ENCODE measurements around the gene TMEM119.

TMEM119 gene

GRCh38 chr12:108581311-108582227 is 16.3 kb downstream of the TMEM119 start:
- Histone ChIP-seq H3K14ac (ENCODE audit: low read length) (peak overlapping the region; percentile 4), H3K27me3 (ENCODE audit: control insufficient read depth in 3 of 3, insufficient read depth in 3 of 3, low read depth in 1 of 3, low read length in 3 of 3) (peaks cover 0 to 6% (median 0%) of the 10 kb centered on the region in 3 experiments), H3K36me3 (replicated peaks in 1 of 2; ENCODE audit: control insufficient read depth in 2 of 2, insufficient read depth in 2 of 2, low read length in 2 of 2) (peaks cover 0 to 2% of the 10 kb centered on the region in 2 donors), H3K79me1 (ENCODE audit: low read depth, low read length) (no peaks in the 10 kb centered on the region), H3K9ac (ENCODE audit: low read depth, low read length, poor library complexity) (no peak overlapping the region), H3K9me3 (replicated peaks in 1 of 2; ENCODE audit: control insufficient read depth in 2 of 2, insufficient read depth in 1 of 2, low read depth in 1 of 2, low read length in 2 of 2) (peaks cover 0 to 7% of the 10 kb centered on the region in 2 donors), H3K27ac (replicated peaks; ENCODE audit: low read length) (no peak overlapping the region), H3K4ac (ENCODE audit: low read length) (no peak overlapping the region), H2AFZ (ENCODE audit: low read length) (no peak overlapping the region), H4K91ac (ENCODE audit: low read depth, low read length, poor library complexity) (no peak overlapping the region), H3K23ac (ENCODE audit: low read depth, low read length, poor library complexity) (peak overlapping the region; percentile 28), H2AK5ac (ENCODE audit: low read depth, low read length) (peak overlapping the region; percentile 59), H2BK5ac (ENCODE audit: low read length) (peak overlapping the region; percentile 89), H3K4me3 (ENCODE audit: low read length in 2 of 2) (no peak overlapping the region), H3K4me2 (ENCODE audit: insufficient read depth, low read length, poor library complexity, severe bottlenecking) (no peak overlapping the region), H2BK15ac (ENCODE audit: low read length) (peak overlapping the region; percentile 83), H2BK12ac (ENCODE audit: low read length) (no peak overlapping the region), H3K4me1 (ENCODE audit: control insufficient read depth in 2 of 2, insufficient read depth in 1 of 2, low read depth in 1 of 2, low read length in 2 of 2) (peaks cover 0 to 1% of the 10 kb centered on the region in 2 donors), H2BK120ac (ENCODE audit: low read depth, low read length) (peak overlapping the region; percentile 42), H3K18ac (ENCODE audit: low read length) (peak overlapping the region; percentile 76), H4K8ac (ENCODE audit: low read depth, low read length) (no peak overlapping the region)
- no peak for DNase-seq (ENCODE audit: low spot score)
- no CpG with 5 or more reads among the region's 33 CpGs for WGBS, 2 donors (ENCODE audit: extremely low coverage in 2 of 2, insufficient read length in 2 of 2, insufficient replicate concordance in 1 of 2)

- no peak overlapping the region for H2AK5ac ChIP-seq (ENCODE audit: low read depth, low read length)
- H3K18ac ChIP-seq (ENCODE audit: low read length): no peak overlapping the region
- H4K91ac ChIP-seq (ENCODE audit: low read depth, low read length, poor library complexity): no peak overlapping the region
- no peak overlapping the region for H2AFZ ChIP-seq (ENCODE audit: low read length)
- H3K4me1 ChIP-seq (ENCODE audit: control insufficient read depth in 2 of 2, insufficient read depth in 1 of 2, low read depth in 1 of 2, low read length in 2 of 2): peaks cover 0 to 1% of the 10 kb centered on the region in 2 donors
- DNase-seq (ENCODE audit: low spot score): no peak
- H3K9ac ChIP-seq (ENCODE audit: low read depth, low read length, poor library complexity): no peak overlapping the region
- no peak overlapping the region for H2BK12ac ChIP-seq (ENCODE audit: low read length)
- H2BK120ac ChIP-seq (ENCODE audit: low read depth, low read length): no peak overlapping the region
- H4K8ac ChIP-seq (ENCODE audit: low read depth, low read length): no peak overlapping the region
- WGBS, 2 donors (ENCODE audit: extremely low coverage in 2 of 2, insufficient read length in 2 of 2, insufficient replicate concordance in 1 of 2): no CpG with 5 or more reads among the region's 3 CpGs
- H3K4ac ChIP-seq (ENCODE audit: low read length): no peak overlapping the region
- H3K27me3 ChIP-seq (ENCODE audit: control insufficient read depth in 3 of 3, insufficient read depth in 3 of 3, low read depth in 1 of 3, low read length in 3 of 3): peaks cover 0 to 6% (median 0%) of the 10 kb centered on the region in 3 experiments
- H3K9me3 ChIP-seq (replicated peaks in 1 of 2; ENCODE audit: control insufficient read depth in 2 of 2, insufficient read depth in 1 of 2, low read depth in 1 of 2, low read length in 2 of 2): peaks cover 0 to 7% of the 10 kb centered on the region in 2 donors
- no peak overlapping the region for H3K4me2 ChIP-seq (ENCODE audit: insufficient read depth, low read length, poor library complexity, severe bottlenecking)
- no peak overlapping the region for H3K4me3 ChIP-seq (ENCODE audit: low read length in 2 of 2)
- no peaks in the 10 kb centered on the region for H3K79me1 ChIP-seq (ENCODE audit: low read depth, low read length)
- no peak overlapping the region for H2BK5ac ChIP-seq (ENCODE audit: low read length)
- no peak overlapping the region for H3K14ac ChIP-seq (ENCODE audit: low read length)
- H3K23ac ChIP-seq (ENCODE audit: low read depth, low read length, poor library complexity): no peak overlapping the region
- no peak overlapping the region for H3K27ac ChIP-seq (replicated peaks; ENCODE audit: low read length)
- no peak overlapping the region for H2BK15ac ChIP-seq (ENCODE audit: low read length)
- H3K36me3 ChIP-seq (replicated peaks in 1 of 2; ENCODE audit: control insufficient read depth in 2 of 2, insufficient read depth in 2 of 2, low read length in 2 of 2): peaks cover 0 to 2% of the 10 kb centered on the region in 2 donors
Measured at GRCh38 chr12:108580531-108580930, 17.4 kb downstream of the TMEM119 start.

- H3K4me3 ChIP-seq (ENCODE audit: low read length in 2 of 2): no peak overlapping the region
- no peak overlapping the region for H3K9ac ChIP-seq (ENCODE audit: low read depth, low read length, poor library complexity)
- H3K4ac ChIP-seq (ENCODE audit: low read length): no peak overlapping the region
- no peak overlapping the region for H4K8ac ChIP-seq (ENCODE audit: low read depth, low read length)
- no peak overlapping the region for H3K4me2 ChIP-seq (ENCODE audit: insufficient read depth, low read length, poor library complexity, severe bottlenecking)
- 100% methylated on average over 1 to 2 of the region's 3 CpGs for WGBS, 2 donors (ENCODE audit: extremely low coverage in 2 of 2, insufficient read length in 2 of 2, insufficient replicate concordance in 1 of 2)
- H3K4me1 ChIP-seq (ENCODE audit: control insufficient read depth in 2 of 2, insufficient read depth in 1 of 2, low read depth in 1 of 2, low read length in 2 of 2): peaks cover 0 to 1% of the 10 kb centered on the region in 2 donors
- peak overlapping the region; percentile 50 for H3K14ac ChIP-seq (ENCODE audit: low read length)
- H3K18ac ChIP-seq (ENCODE audit: low read length): no peak overlapping the region
- H2BK120ac ChIP-seq (ENCODE audit: low read depth, low read length): no peak overlapping the region
- H2BK12ac ChIP-seq (ENCODE audit: low read length): peak overlapping the region; percentile 66
- peaks cover 0 to 7% of the 10 kb centered on the region in 2 donors for H3K9me3 ChIP-seq (replicated peaks in 1 of 2; ENCODE audit: control insufficient read depth in 2 of 2, insufficient read depth in 1 of 2, low read depth in 1 of 2, low read length in 2 of 2)
- H2BK15ac ChIP-seq (ENCODE audit: low read length): no peak overlapping the region
- no peak for DNase-seq (ENCODE audit: low spot score)
- peaks cover 0 to 6% (median 0%) of the 10 kb centered on the region in 3 experiments for H3K27me3 ChIP-seq (ENCODE audit: control insufficient read depth in 3 of 3, insufficient read depth in 3 of 3, low read depth in 1 of 3, low read length in 3 of 3)
- H2AFZ ChIP-seq (ENCODE audit: low read length): no peak overlapping the region
- H3K79me1 ChIP-seq (ENCODE audit: low read depth, low read length): no peaks in the 10 kb centered on the region
- peaks cover 0 to 2% of the 10 kb centered on the region in 2 donors for H3K36me3 ChIP-seq (replicated peaks in 1 of 2; ENCODE audit: control insufficient read depth in 2 of 2, insufficient read depth in 2 of 2, low read length in 2 of 2)
- H4K91ac ChIP-seq (ENCODE audit: low read depth, low read length, poor library complexity): no peak overlapping the region
- H2AK5ac ChIP-seq (ENCODE audit: low read depth, low read length): no peak overlapping the region
- no peak overlapping the region for H3K27ac ChIP-seq (replicated peaks; ENCODE audit: low read length)
- no peak overlapping the region for H3K23ac ChIP-seq (ENCODE audit: low read depth, low read length, poor library complexity)
- no peak overlapping the region for H2BK5ac ChIP-seq (ENCODE audit: low read length)
Measured at GRCh38 chr12:108578813-108579212, 19.1 kb downstream of the TMEM119 start.

- Histone ChIP-seq H2BK120ac (ENCODE audit: low read depth, low read length) (no peak overlapping the region), H3K4me1 (ENCODE audit: control insufficient read depth in 2 of 2, insufficient read depth in 1 of 2, low read depth in 1 of 2, low read length in 2 of 2) (peaks cover 0 to 1% of the 10 kb centered on the region in 2 donors), H3K27ac (replicated peaks; ENCODE audit: low read length) (no peak overlapping the region)
Measured at GRCh38 chr12:108578264-108578663, 19.6 kb downstream of the TMEM119 start.

More at GRCh38 chr12:108578264-108578663, 19.6 kb downstream of the TMEM119 start:
- WGBS, 2 donors (ENCODE audit: extremely low coverage in 2 of 2, insufficient read length in 2 of 2, insufficient replicate concordance in 1 of 2): no CpG with 5 or more reads among the region's 2 CpGs
- DNase-seq (ENCODE audit: low spot score): no peak
- Histone ChIP-seq H3K27me3 (ENCODE audit: control insufficient read depth in 3 of 3, insufficient read depth in 3 of 3, low read depth in 1 of 3, low read length in 3 of 3) (peaks cover 0 to 6% (median 0%) of the 10 kb centered on the region in 3 experiments), H3K9ac (ENCODE audit: low read depth, low read length, poor library complexity) (no peak overlapping the region), H3K36me3 (replicated peaks in 1 of 2; ENCODE audit: control insufficient read depth in 2 of 2, insufficient read depth in 2 of 2, low read length in 2 of 2) (peaks cover 0 to 2% of the 10 kb centered on the region in 2 donors), H3K79me1 (ENCODE audit: low read depth, low read length) (no peaks in the 10 kb centered on the region), H3K4me2 (ENCODE audit: insufficient read depth, low read length, poor library complexity, severe bottlenecking) (no peak overlapping the region), H3K9me3 (replicated peaks in 1 of 2; ENCODE audit: control insufficient read depth in 2 of 2, insufficient read depth in 1 of 2, low read depth in 1 of 2, low read length in 2 of 2) (peaks cover 0 to 7% of the 10 kb centered on the region in 2 donors), H4K8ac (ENCODE audit: low read depth, low read length) (no peak overlapping the region), H2BK5ac (ENCODE audit: low read length) (no peak overlapping the region), H3K14ac (ENCODE audit: low read length) (no peak overlapping the region), H2AFZ (ENCODE audit: low read length) (no peak overlapping the region), H3K4me3 (ENCODE audit: low read length in 2 of 2) (no peak overlapping the region), H2AK5ac (ENCODE audit: low read depth, low read length) (no peak overlapping the region), H3K18ac (ENCODE audit: low read length) (no peak overlapping the region), H4K91ac (ENCODE audit: low read depth, low read length, poor library complexity) (no peak overlapping the region), H2BK12ac (ENCODE audit: low read length) (no peak overlapping the region), H3K23ac (ENCODE audit: low read depth, low read length, poor library complexity) (no peak overlapping the region), H3K4ac (ENCODE audit: low read length) (no peak overlapping the region), H2BK15ac (ENCODE audit: low read length) (no peak overlapping the region)
